ENCODE data around the gene DDC. TPM values are rescaled to one million over a fixed set of nuclear protein-coding genes. Genes with fewer than 3 reads are reported as not detected.

DDC gene
- not detected in 2 replicates for total RNA-seq (2014; rRNA removed; shearing (Covaris generic))

DNA sequence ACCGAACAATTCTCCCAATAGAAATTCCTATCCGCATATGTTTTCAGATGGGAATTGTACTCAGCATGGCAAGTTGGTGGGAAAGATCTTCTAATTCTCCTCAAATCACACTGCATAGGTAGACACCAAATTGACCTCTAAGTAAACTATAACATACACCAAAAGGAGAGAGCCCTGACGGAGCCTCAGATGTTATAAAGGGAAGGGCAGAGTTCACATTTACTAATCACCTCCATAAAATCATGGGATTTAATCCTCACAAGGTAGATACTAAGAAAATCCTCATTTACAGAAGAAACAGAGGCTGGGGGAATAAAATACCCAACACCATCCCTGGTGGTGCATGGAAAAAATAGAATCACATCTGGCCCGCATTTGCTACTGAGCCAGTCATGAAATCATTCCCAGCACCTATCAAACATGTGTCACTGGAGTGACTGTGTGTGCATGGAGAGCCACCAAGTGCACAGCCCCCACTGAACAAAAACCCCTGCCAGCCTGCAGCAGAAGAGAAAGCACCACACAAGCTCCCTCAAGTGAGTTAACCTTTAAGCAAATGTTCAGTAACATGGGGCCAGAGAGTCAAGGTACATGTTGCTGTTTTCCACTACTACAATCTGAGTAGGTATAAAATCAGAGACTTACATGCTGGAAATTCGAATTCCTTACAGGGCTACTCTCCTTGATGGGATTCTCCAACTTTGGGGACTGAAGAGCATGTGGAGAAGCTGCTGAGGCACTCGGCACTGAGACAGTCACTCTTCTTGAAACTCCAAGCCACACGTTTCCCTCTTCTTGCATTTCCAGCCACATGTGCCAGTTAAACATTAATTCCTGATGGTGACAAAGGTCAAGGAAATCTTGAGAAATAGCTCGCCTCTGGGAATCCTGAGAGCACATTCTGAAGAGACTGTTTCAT, at the start of gene DDC:
Gene DDC, minus strand, starts transcription at position 766 of the 919 bp plus-strand sequence. CDS start 21,320 bp downstream, outside the sequence.
- no peak for DNase-seq (ENCODE audit: low read depth)

- DNase-seq (ENCODE audit: low read depth): no peak
These were observed 48.3 kb upstream of the DDC start for GRCh38 chr7:50613473-50613872.

GRCh38 chr7:50612704-50613103, 47.5 kb upstream of the DDC start:
- no peak for DNase-seq (ENCODE audit: low read depth)

GRCh38 chr7:50610521-50611277, 45.5 kb upstream of the DDC start:
- DNase-seq (ENCODE audit: low read depth): peak; percentile 81

DNA sequence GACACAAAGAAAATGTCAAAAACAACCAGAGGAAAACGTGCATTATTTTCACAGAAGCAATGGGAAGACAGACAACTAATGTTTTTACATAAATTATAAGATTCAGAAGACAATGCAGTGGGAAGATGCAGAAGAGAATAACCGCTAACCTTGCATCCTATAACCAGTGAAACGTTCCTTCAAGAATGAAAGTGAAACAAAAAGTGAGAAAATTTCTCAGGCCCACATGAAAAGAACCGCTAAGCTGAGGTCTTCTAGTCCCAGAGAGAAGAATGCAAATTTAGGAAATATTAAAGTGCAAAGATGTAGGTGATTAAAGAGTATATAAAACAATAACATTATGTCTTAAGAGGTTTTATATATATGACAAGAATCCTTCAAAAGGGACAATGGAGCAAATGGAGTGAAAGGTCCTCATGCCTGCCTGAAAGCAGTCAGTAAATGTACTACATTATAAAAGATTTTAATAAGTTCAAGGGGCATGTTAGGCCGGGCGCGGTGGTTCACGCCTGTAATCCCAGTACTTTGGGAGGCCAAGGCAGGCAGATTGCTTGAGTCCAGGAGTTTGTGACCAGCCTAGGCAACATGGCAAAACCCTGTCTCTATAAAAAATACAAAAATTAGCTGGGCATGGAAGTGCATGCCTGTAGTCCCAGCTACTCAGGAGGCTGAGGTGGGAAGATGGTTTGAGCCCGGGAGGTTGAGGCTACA, 43.1 kb upstream of the DDC start:
- peak; percentile 32 for DNase-seq (ENCODE audit: low read depth)

DNA sequence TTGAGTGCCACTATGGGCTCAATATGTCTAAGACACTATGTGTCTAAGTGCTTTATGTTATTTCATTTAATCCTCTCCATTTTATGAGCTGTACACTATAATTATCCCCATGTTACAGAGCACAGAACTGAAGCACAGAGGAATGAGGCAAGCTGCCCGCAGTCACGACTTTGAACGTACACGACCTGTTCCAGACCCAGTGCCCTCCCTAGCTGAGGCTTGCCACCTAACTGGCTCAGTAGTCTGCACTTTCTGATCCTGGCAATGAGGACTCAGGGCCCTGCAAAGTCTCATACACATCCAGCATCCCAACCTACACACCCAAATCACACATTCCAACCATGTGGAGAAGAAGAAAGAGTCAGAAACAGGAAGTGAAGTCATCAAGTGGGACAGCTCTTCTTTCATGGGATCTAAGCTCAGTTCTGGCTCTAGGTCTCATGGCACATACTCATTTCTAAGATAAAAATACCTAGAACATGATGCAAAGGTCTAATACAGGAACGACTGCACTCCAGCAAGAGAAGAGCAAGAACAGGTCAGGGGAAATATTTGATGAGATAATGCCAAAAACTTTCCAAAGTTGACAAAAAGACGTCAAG, 42.4 kb upstream of the DDC start:
- DNase-seq (ENCODE audit: low read depth): peak; percentile 20

DNA sequence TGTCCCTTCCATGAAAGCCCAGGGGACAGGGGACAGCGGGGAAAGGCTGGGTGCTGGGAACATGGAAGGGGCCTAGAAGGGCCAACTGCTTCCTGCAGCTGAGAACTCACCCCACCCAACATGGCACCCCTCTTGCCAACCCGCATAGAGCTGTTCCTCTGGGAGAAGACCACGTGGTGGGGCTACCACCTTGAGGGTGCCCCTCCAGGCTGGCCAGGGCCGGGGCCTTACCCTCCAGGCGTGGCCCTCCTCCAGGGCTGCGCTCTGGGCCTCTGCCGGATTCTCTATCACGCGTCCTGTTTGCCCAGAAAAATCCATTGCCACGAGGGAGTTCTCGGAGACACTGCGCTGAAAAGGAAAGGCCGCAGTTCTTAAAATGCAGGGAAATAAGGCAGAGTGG, 39.9 kb upstream of the DDC start:
- no peak for DNase-seq (ENCODE audit: low read depth)

- no peak for DNase-seq (ENCODE audit: low read depth)
These were observed 38.1 kb upstream of the DDC start for GRCh38 chr7:50603287-50603686.

DNA sequence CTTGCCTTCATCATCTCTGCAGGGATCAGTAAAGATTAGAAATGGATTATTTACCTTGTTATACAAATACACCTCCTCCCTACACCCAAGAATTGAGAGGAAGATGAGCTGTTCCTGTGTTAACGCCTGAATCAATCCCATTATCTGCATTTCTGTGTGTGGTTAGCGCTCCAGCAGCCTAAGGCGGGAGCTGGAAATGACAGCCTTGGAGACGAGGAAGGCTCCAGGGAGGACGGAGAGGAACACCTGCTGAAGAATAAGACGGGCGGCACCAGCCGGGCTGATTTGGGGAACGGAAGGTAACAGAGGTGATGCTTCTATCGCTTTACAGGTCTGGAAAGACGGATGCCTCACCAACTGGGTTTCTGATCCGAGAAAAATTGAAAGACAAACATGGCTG, 34.2 kb upstream of the DDC start:
- DNase-seq (ENCODE audit: low read depth): no peak

GRCh38 chr7:50598460-50599343, 33.5 kb upstream of the DDC start:
- no peak for DNase-seq (ENCODE audit: low read depth)

DNA sequence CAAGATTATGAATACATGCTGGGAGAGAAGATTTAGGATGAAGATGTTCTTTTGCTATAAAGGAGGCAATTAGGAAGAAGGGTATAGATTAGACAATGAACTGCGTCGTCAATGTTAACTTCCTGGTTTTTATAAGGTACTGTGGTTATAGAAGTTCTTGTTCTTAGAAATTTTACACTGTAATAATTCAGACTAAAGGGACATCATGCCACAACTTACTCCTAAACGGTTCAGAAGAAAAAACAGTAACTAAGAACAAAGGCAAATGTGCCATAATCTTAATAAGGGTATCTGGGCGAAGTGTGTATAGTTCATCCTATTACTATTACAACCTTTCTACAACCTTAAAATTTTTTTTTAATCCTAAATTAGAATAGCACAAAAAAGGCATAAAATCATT, 31.3 kb upstream of the DDC start:
- DNase-seq (ENCODE audit: low read depth): no peak

DNA sequence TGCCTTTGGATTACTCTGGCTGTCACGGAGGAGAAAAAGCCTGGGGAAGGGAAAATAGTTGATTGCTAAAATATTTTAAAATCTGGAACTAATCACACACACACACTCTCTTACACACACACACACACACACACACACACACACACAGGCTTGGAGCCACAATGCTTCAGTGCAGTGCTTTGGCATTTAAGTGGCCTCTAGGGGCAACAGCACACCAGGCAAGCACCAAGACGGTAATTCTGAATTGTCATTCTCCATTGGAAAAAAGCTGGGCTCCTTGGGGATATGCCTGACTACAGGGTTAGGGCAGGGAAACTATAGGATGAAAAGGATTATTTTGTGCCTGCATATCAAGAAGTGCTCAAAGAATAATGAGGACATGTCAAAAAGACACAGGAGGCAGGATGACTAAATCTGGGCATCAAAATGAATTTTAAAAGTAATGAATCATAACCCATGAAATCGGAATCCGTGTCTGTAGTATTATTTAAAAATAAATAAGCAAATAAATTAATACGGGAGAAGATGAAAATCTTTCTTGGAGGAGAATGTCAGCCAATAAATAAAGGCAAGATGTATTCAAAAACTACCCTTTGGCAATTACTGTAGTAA, 30.4 kb upstream of the DDC start:
- peak; percentile 27 for DNase-seq (ENCODE audit: low read depth)

- DNase-seq (ENCODE audit: low read depth): no peak
These were observed 29.7 kb upstream of the DDC start for GRCh38 chr7:50594734-50595485.

GRCh38 chr7:50594136-50594535, 28.9 kb upstream of the DDC start:
- no peak for DNase-seq (ENCODE audit: low read depth)

- DNase-seq (ENCODE audit: low read depth): no peak
These were observed 27.7 kb upstream of the DDC start for GRCh38 chr7:50592940-50593339.

- no peak for DNase-seq (ENCODE audit: low read depth)
These were observed 26.6 kb upstream of the DDC start for GRCh38 chr7:50591480-50592438.

DNA sequence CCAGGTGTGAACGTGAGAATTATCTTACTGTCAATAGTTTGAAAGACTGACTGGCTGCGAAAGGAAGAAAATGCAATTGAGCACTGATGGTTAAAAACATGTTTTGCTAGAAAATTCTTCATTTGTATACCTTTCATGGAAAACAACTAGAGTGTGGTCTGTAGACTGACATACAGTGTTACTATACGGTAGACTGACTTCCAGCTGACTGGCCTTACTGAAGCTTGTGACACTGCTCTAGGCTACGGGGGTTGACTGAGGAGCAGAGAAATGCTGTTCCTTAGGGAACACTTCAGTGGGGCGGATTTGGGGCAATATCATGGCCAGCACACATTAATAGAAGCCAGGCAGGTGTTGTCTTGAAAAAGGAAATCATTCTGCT, 25.9 kb upstream of the DDC start:
- DNase-seq (ENCODE audit: low read depth): no peak

- DNase-seq (ENCODE audit: low read depth): no peak
These were observed 25.3 kb upstream of the DDC start for GRCh38 chr7:50590535-50590934.
